ENCODE data around the gene SEC61A2.

DNA sequence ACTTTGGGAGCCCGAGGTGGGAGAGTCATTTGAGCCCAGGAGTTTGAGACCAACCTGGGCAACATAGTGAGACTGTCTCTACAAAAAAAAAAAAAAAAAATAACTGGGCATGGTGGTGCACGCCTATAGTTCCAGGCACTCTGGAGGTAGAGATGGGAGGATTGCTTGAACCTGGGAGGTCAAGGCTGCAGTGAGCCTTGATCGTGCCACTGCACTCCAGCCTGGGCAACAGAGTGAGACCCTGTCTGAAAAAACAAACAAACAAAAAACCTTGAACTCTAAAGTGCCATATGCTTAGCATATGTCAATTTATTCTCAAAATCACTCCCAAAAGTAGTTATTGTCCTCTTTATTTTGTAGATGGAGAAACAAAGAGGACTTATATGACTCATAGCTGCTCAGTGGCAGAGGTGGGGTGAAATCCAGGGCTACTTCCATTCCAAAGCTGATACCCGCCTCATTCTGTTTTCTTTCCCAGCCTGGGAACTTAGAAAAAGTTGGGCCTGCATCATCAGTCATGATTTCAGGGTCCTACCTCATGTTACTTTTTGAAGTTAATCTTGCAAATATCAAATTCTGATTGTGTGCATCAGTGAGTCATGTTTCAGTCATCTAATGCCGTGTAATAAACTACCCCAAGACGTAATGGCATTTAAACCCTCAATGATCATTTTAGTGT is 47.5 kb upstream of the SEC61A2 start:
- TF ChIP-seq CTCF (IDR thresholded peaks at IDR 0.05) (no peak), POLR2A (IDR thresholded peaks at IDR 0.05; ENCODE audit: low read depth) (no peak)

Measured in esophagus muscularis mucosa (tissue), 3 donors.